ENCODE results near the gene PEX10.

Gene PEX10

DNA sequence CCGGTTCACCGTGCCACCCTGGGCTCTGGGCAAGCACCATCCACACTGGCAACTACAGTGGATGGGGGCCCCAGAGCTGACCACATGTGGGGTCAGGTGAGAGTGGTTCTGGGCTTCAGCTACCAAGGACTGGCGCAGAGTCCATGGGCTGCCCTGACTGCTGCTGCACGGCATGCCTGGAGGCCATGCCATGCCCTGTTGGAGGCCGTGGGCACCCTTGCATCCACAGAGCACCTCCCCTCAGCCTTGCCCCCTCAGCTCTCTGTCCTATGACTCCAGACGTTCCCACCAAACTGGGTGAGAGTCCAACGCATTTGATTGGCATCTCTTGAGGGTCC, 36.5 kb downstream of the PEX10 start:
- H3K36me3 Mint-ChIP-seq (ENCODE audit: low read depth): peaks cover 4% of the 10 kb centered on the region
- H3K27ac Mint-ChIP-seq: no peak overlapping the region
- H3K4me1 Mint-ChIP-seq (ENCODE audit: low read depth): no peaks in the 10 kb centered on the region
- H3K27me3 Mint-ChIP-seq: no peaks in the 10 kb centered on the region
- H3K9me3 Mint-ChIP-seq: no peaks in the 10 kb centered on the region
- no peak overlapping the region for H3K4me3 Mint-ChIP-seq

DNA sequence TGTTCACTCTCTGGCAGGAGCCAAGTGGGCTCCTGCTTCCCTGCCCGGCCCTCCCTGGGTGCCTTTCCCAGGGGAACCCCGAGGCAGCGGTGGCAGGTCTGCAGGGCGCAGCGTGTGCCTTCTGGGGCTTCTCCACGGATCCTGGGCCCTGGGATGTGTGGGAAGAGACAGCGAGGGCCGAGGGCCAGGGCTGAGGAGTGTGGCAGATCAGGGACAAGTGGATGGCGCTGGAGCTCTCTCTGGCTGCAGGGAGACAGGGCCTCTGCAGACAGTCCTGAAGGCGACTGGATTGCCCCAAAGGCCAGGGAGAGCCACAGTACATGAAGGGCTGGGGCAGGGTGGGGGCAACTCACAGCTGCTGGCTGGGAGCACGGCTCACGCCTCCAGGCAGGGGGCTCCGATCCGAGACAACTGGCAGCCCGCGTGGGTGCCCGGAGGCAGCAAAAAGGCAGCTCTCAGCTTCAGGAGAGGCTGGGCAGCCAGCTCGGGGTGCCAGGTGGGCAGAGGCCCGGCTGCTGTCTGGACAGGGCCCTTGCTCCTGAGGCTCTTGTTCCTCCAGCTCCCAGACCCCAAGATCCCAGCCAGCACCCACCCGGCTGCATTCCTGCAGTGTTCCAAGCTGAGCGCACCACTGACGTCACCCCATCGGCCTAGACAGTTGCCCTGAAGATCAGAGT, 37.0 kb downstream of the PEX10 start:
- Mint-ChIP-seq H3K9me3 (no peaks in the 10 kb centered on the region), H3K27me3 (no peaks in the 10 kb centered on the region), H3K4me3 (no peak overlapping the region), H3K36me3 (ENCODE audit: low read depth) (peaks cover 4% of the 10 kb centered on the region), H3K27ac (no peak overlapping the region), H3K4me1 (ENCODE audit: low read depth) (no peaks in the 10 kb centered on the region)

DNA sequence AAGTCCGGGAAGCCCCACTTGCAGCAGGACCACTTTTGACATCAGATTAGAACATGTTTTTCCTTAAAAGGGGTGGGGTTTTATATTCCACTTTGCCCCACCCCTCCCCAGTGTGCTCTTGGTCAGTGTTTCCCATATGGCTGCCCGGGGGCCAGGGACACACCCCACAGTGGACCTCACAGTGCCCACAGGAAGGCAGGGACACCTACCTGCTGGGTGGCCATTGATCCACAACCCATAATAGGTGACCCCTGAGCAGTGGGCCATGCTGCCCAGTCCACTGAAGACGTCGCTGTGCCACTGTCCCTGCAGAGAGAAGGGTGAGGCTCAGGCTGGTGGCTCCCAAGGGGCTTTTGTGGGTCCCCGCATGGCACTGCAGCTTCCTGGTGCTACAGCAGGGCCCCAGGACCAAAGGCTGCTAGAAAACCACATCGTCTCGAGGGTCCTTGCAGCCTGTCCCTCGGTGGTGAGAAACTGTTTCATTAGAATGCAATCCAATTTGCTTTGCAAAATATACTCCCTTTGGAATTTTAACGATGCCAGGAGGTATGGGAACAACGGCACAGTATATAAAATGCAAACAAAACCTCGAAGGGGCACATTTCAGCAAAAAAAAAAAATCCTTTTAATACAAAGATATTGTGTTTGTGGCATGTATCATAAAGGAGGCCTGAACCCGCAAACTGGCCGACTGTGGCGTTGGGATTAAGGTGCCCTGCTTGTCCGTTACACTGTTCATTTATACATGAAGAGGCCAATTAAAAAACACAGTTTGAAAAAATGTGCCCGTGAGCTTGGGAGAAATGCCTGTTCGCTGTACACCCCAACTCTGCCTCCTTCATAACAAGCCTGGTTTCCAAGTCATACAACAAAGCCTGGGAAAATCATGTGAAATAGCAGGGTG, 37.9 kb downstream of the PEX10 start:
- H3K27ac Mint-ChIP-seq: no peak overlapping the region
- H3K4me3 Mint-ChIP-seq: no peak overlapping the region
- H3K27me3 Mint-ChIP-seq: no peaks in the 10 kb centered on the region
- H3K4me1 Mint-ChIP-seq (ENCODE audit: low read depth): no peaks in the 10 kb centered on the region
- peaks cover 4% of the 10 kb centered on the region for H3K36me3 Mint-ChIP-seq (ENCODE audit: low read depth)
- no peaks in the 10 kb centered on the region for H3K9me3 Mint-ChIP-seq

DNA sequence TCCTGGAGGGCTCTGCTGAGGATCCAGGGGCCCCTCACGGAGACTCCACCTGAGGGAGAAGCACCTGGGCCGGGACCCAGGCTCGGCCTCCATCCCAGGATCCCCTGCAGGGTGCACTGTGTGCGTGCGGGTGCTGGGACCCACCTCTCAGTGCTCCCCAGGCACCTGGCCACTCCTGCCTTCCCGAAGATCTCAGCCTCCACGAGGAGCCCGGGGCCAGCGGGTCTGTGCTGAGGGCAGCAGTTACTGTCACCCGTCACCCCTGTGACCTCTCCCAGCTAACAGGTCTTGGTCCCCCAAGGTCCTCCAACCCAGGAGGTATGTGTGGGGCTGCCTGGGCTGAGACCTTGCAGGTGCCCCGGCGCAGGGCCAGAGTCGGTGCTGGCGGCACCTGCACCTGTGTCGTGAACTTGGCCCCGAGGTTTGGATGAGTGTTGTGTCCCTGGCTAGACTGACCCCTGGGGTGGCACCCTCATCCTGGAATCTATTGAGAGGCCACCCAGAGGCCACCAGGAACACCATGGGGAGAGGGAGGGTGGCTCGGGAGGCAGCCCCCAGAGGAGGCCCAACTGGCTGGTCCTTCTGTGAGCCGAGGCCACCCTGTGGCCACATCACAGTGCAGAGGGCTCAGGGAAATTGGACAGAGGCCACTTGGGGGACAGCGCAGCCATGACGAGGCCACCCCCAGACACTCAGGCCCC, 38.7 kb downstream of the PEX10 start:
- H3K27ac Mint-ChIP-seq: no peak overlapping the region
- H3K36me3 Mint-ChIP-seq (ENCODE audit: low read depth): peaks cover 4% of the 10 kb centered on the region
- no peaks in the 10 kb centered on the region for H3K9me3 Mint-ChIP-seq
- no peaks in the 10 kb centered on the region for H3K4me1 Mint-ChIP-seq (ENCODE audit: low read depth)
- H3K4me3 Mint-ChIP-seq: no peak overlapping the region
- no peaks in the 10 kb centered on the region for H3K27me3 Mint-ChIP-seq

DNA sequence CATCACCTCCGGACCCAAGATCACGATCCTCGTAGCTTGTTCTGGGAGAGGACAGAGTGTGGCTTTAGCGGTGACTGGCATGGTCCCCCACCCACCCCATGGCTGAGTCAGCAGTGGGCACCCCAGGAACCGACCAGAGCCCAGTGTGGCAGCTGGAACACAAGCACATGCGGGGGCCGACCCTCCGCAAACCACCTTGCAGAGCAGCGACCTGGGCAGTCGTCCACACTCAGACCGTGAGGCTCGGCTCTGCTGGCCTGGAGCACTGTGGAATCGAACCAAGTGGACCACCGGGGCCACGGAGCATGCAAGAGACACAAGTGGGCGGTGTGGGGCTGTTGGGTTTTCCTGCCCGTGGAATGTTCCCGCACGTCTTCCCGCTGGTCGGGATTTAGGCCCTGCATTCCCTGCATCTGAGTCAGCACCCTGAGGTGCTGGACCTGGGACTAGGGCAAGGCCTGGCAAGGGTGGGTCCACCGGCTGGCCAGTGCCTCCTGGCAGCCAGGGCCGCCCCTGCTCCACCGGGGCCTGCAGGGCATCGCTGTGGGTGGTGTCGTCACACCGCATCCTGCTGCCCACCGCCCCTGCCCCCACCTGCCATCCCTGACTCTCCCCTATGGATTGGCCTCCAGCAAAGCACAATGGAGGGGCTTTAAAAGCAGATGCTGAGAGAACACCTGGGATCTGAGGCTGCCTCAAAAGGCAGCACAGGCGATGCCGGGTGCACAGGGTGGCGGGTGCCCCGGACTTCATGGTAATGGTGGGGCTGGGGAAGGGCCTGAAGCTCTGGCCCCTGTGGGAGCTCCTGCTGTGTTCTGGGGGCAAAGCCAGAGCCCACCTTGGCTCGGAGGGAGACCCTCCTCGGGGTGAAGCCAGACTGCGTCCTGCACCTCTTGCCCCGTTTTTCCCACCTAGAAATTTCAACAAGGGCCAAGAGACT, 39.5 kb downstream of the PEX10 start:
- no peaks in the 10 kb centered on the region for H3K4me1 Mint-ChIP-seq (ENCODE audit: low read depth)
- peaks cover 4% of the 10 kb centered on the region for H3K36me3 Mint-ChIP-seq (ENCODE audit: low read depth)
- no peaks in the 10 kb centered on the region for H3K9me3 Mint-ChIP-seq
- H3K27me3 Mint-ChIP-seq: no peaks in the 10 kb centered on the region
- no peak overlapping the region for H3K27ac Mint-ChIP-seq
- H3K4me3 Mint-ChIP-seq: no peak overlapping the region

DNA sequence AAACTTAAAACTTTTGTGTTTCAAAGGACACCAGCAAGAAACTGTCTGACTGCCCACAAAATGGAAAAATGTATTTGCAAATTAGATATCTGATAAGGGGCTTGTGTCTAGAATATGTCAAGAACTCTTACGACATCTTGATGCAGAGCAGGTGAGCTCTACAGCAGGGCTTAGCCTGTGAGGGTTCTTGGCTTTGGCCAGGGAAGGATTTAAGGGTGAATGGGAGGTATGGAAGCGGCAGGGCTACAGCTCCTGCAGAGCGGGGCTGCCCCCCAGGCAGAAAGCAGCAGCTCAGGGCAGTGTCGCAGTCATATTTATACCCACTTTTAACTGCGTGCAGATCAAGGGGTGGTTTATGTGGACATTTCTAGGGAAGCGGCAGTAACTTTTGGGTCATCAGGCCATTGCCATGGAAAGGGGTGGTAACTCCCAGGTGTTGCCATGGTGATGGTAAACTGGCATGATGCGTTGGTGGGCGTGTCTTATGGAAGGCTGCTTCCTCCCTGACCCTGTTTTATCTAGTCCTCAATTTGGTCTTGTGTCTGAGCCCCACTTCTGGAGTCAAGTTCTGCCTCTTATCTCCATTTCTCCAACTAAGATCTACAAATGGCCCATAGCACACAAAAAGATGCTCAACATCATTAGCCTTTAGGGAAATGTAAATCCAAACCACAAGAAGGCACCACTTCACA, 44.2 kb downstream of the PEX10 start:
- H3K36me3 Mint-ChIP-seq (ENCODE audit: low read depth): peaks cover 9% of the 10 kb centered on the region
- no peak overlapping the region for H3K27ac Mint-ChIP-seq
- peaks cover 5% of the 10 kb centered on the region for H3K9me3 Mint-ChIP-seq
- H3K4me1 Mint-ChIP-seq (ENCODE audit: low read depth): no peaks in the 10 kb centered on the region
- H3K4me3 Mint-ChIP-seq: no peak overlapping the region
- H3K27me3 Mint-ChIP-seq: no peaks in the 10 kb centered on the region

DNA sequence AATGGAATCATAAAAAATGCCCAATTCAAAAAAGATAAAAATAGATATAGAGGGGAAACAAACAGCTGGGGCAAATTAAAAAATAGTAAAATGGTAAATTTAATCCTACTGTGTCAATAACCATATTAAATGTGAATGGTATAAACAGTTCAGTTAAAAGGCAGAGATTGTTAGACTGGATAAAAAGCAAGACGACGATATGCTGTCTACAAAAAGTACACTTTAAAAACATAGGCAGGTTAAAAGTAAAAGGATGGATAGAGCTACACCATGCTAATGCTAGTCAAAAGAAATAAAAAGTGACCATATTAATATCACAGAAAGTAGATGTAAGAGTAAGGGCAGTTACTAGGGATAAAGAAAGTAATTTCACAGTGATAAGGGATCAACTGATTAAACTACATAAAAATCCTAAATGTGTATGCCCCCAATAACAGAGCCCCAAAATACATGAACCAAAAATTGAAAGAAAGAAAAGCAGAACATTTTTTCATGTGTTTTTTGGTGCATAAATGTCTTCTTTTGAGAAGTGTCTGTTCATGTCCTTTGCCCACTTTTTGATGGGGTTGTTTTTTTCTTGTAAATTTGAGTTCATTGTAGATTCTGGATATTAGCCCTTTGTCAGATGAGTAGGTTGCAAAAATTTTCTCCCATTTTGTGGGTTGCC, 48.4 kb downstream of the PEX10 start:
- H3K27ac Mint-ChIP-seq: no peak overlapping the region
- peaks cover 13% of the 10 kb centered on the region for H3K9me3 Mint-ChIP-seq
- H3K27me3 Mint-ChIP-seq: no peaks in the 10 kb centered on the region
- H3K4me3 Mint-ChIP-seq: no peak overlapping the region
- no peaks in the 10 kb centered on the region for H3K4me1 Mint-ChIP-seq (ENCODE audit: low read depth)
- peaks cover 5% of the 10 kb centered on the region for H3K36me3 Mint-ChIP-seq (ENCODE audit: low read depth)

DNA sequence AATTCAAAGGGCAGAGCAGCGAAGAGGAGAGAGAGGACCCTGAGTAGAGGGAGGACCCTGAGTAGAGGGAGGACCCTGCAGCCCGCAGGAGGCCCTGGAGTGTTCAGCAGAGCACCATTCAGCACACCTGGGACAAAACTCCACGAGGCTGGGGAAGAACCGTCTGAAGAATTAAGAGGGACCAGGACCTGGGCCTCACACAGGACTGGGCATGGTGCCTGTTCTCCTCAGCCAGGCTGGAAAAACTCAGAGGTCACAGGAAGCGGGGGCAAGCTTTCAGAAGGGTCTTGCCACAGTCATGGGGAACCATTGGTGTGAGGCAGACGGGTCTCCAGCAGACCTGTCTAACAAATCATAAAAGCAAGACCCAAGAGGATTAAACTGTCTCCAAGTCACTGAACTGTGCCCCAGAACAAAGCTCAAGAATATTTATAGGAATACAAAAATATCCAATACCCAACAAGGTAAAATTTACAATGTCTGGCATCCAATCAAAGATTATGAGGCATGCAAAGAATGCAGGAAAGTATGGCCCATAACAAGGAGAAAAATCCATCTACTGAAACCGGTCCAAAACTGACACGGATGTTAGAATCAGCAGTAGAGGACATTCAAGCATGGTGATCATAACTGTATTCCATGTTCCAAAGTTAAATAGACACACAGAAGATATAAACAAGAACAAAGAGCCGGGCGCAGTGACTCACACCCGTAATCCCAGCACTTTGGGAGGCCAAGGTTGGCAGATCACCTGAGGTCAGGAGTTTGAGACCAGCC, 51.6 kb downstream of the PEX10 start:
- H3K4me3 Mint-ChIP-seq: no peak overlapping the region
- H3K27me3 Mint-ChIP-seq: no peaks in the 10 kb centered on the region
- no peaks in the 10 kb centered on the region for H3K4me1 Mint-ChIP-seq (ENCODE audit: low read depth)
- peaks cover 5% of the 10 kb centered on the region for H3K36me3 Mint-ChIP-seq (ENCODE audit: low read depth)
- H3K27ac Mint-ChIP-seq: no peak overlapping the region
- peaks cover 13% of the 10 kb centered on the region for H3K9me3 Mint-ChIP-seq

DNA sequence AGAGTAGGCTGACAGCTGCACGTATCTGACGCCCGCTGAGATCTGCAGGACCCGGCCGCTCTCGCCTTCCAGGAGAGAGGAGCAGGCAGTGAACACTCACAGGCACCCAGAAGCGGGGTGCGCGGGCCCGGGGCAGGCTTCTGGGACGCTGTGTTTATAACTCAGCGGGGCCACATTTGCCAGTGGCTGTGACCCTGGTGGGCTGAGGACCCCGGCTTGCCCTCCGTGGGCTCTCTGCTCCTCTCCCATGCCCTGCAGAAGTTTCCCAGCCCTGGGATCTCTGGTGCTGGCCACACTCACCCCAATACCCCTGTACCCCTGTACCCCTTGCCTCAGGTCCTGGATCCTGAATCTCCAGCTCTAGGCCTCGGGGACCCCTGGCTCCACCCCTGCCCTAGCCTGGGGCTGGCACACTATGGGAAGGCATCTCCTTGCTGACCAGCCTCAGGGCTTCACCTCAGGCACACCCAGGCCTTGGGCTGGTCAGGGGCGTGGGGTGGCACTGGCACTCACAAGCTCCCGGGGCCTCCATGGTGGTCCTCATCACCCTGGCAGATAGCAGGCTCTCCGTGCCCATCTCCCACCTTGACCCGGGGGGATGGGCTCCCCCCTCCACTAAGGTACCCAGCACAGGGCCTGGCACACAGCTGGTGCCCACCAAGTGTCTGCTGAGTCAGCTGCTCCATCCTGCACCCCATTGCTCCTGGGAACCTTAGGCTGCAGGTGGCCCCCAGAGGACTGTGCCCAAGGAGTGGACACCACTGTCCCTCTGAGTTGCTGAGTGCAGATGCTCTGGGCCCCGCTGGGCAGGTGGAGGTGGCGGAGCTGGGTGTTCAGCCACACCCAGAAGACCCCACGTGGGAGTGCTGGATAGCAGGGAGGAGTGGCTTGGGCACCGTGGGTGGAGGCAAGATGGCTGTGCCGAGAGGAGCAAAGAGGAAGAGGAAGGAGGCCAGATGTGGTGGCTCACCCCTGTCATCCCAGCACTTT, 53.4 kb downstream of the PEX10 start:
- H3K36me3 Mint-ChIP-seq (ENCODE audit: low read depth): peaks cover 3% of the 10 kb centered on the region
- H3K9me3 Mint-ChIP-seq: peaks cover 11% of the 10 kb centered on the region
- H3K4me3 Mint-ChIP-seq: no peak overlapping the region
- no peaks in the 10 kb centered on the region for H3K4me1 Mint-ChIP-seq (ENCODE audit: low read depth)
- H3K27ac Mint-ChIP-seq: no peak overlapping the region
- no peaks in the 10 kb centered on the region for H3K27me3 Mint-ChIP-seq

DNA sequence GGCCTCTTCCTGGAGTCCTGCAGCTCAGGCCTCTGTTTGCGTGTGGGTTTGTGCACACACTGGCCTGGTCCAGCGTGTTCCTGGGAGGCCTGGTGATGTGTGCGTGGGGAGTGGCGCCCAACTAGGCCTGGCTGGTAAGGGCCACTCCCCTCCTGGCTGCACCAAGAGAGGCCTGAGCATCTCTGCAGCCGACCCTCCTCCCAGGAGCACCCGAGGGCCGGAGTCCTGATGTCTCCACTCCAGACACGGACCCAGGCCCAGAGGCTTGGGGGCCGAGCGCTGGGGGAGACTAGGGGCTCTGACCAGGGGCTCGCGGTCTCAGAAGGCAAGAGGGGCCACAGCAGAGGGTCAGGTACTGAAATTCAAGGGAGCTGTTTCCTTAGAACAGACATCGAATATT, 54.3 kb downstream of the PEX10 start:
- no peak overlapping the region for H3K27ac Mint-ChIP-seq
- no peaks in the 10 kb centered on the region for H3K4me1 Mint-ChIP-seq (ENCODE audit: low read depth)
- peaks cover 7% of the 10 kb centered on the region for H3K9me3 Mint-ChIP-seq
- no peaks in the 10 kb centered on the region for H3K27me3 Mint-ChIP-seq
- no peak overlapping the region for H3K4me3 Mint-ChIP-seq
- H3K36me3 Mint-ChIP-seq (ENCODE audit: low read depth): no peaks in the 10 kb centered on the region

DNA sequence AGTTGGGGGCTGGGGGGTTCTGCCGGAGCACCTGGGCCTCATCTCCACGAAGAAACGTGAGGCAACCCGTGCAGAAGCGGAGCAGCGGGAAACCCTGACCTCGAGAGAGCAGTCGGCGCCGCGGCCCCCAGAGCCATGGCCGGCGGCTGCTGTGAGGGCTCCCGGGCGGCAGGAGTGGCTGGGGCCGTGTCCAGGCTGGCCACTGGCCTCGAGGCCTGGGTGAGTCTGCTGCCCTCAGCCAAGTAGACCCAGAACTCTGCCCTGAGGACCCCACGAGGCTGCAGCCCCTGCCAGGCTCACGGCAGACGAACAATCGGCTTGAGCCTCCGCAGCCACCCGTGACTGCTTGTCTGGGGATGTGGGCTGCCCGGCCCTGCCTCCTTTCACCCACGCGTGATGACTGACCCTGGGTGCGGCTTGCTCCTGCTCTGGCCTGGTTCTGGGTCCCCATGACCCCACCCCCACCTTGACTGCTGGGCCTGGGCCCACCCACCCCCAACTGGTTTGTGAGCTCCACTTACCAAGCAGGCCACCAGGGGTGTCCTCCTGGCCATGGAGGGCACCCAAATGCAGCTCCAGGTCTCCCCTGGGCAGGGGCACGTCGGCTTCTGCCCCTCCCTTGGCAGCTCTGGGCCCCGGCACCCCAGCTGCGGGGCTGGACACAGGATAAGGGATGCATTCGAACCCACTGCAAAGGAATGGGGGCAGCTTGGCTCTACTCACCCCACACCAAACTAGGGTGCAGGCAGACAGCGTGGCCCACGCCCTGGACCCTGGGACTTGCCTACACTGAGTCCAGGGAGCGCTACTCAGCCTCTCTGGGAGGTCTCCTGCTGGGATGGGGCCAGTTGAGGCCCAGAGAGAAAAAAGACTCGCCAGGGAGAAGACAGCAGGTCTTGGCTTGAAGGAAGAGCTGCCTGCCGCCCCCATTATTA, 55.2 kb downstream of the PEX10 start:
- H3K36me3 Mint-ChIP-seq (ENCODE audit: low read depth): no peaks in the 10 kb centered on the region
- H3K27ac Mint-ChIP-seq: no peak overlapping the region
- H3K27me3 Mint-ChIP-seq: no peaks in the 10 kb centered on the region
- H3K4me1 Mint-ChIP-seq (ENCODE audit: low read depth): no peaks in the 10 kb centered on the region
- H3K4me3 Mint-ChIP-seq: no peak overlapping the region
- H3K9me3 Mint-ChIP-seq: peaks cover 1% of the 10 kb centered on the region
